Naive B cell (primary cell): ENCODE measurements around the gene DOK4. TPM values are rescaled to one million over a fixed set of nuclear protein-coding genes. Genes with fewer than 3 reads are reported as not detected.

Source experiments
- ATAC-seq, 2 donors: fragments of 150-1000 bp; cut with Tn5 transposase; 2 replicates each; pipeline ENCODE4 v1.10.0; 2021; ENCODE audit warnings: low read depth in 2 of 2, mild to moderate bottlenecking in 2 of 2, moderate library complexity in 2 of 2
- DNase-seq: peaks from one replicate; pipeline ENCODE4 v3.0.0; 2022
- H3K27ac Mint-ChIP-seq, 6 donors: one replicate each; pipeline ENCODE4 v1.8.0; 2020 to 2022; ENCODE audit warnings: mild to moderate bottlenecking in 6 of 6, mixed read lengths in 6 of 6, moderate library complexity in 5 of 6, inconsistent platforms in 2 of 6
- H3K27me3 Mint-ChIP-seq, 3 donors: one replicate each; pipeline ENCODE4 v1.8.0; 2021 to 2022; ENCODE audit warnings: mixed read lengths in 3 of 3, mild to moderate bottlenecking in 1 of 3
- H3K36me3 Mint-ChIP-seq, 2 donors: one replicate each; pipeline ENCODE4 v1.8.0; 2020 to 2022; ENCODE audit warnings: mixed read lengths in 2 of 2, inconsistent platforms in 1 of 2, mild to moderate bottlenecking in 1 of 2
- H3K4me1 Mint-ChIP-seq, 3 donors: one replicate each; pipeline ENCODE4 v1.8.0; 2020 to 2022; ENCODE audit warnings: mixed read lengths in 3 of 3, inconsistent platforms in 1 of 3, mild to moderate bottlenecking in 1 of 3, moderate library complexity in 1 of 3
- H3K4me3 Mint-ChIP-seq, 8 donors: one replicate each; pipeline ENCODE4 v1.8.0; 2020 to 2022; ENCODE audit warnings: mild to moderate bottlenecking in 8 of 8, mixed read lengths in 8 of 8, moderate library complexity in 8 of 8, inconsistent platforms in 2 of 8
- H3K9me3 Mint-ChIP-seq, 7 donors: one replicate each; pipeline ENCODE4 v1.8.0; 2020 to 2022; ENCODE audit warnings: mixed read lengths in 7 of 7, mild to moderate bottlenecking in 5 of 7, inconsistent platforms in 2 of 7, moderate library complexity in 1 of 7
- polyA plus RNA-seq, 6 donors: library from polyadenylated mRNA; unstranded; fragments of 300-500 nt; fragmentation: Illumina TruSeq; gene quantifications; one replicate each; pipeline ENCODE4 v1.2.3, GENCODE V29; 2021; ENCODE audit warnings: low read depth in 6 of 6

DOK4 gene
- polyA plus RNA-seq, 6 donors from 2014 or later = 0.22 to 2.1 (median 1.4) TPM; not detected in 1

DNA sequence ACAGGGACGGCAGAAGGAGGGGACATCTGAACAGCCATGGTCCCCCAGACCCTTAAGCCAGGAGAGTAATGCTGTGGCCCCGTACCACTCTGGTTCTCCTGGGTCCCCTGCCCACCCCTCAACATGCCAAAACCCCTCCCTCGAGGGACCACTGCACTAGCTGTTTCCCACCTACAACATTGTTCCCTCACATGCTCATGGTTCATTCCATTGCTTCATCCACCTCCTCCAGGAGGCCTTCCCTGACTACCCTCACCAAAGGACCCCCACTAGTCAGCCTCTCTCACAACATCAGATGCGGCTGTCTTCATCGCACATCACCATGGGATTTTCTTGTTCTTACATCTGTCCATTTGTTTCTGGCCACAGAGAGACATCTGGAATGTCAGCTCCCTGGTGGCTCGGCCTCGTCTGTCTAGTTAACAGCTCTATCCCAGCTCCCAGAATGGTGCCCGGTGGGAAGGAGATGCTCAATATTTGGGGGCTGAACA, 1.7 kb downstream of the DOK4 start:
- no peaks in the 10 kb centered on the region for H3K36me3 Mint-ChIP-seq
- peak overlapping the region in 2 of 6 donors; percentile 35 to 81 for H3K27ac Mint-ChIP-seq
- H3K9me3 Mint-ChIP-seq = no peaks in the 10 kb centered on the region
- H3K4me3 Mint-ChIP-seq = peak overlapping the region in 4 of 8 donors; percentile 14 to 94 (median 53)
- ATAC-seq (no peak), DNase-seq (no peak)
- peaks cover 15 to 39% (median 29%) of the 10 kb centered on the region in 3 donors for H3K4me1 Mint-ChIP-seq
- peaks cover 11 to 39% (median 36%) of the 10 kb centered on the region in 3 donors for H3K27me3 Mint-ChIP-seq

GRCh38 chr16:57483725-57484514, 2.4 kb downstream of the DOK4 start:
- H3K4me3 Mint-ChIP-seq = peak overlapping the region in 1 of 8 donors; percentile 21
- no peak for ATAC-seq

DNA sequence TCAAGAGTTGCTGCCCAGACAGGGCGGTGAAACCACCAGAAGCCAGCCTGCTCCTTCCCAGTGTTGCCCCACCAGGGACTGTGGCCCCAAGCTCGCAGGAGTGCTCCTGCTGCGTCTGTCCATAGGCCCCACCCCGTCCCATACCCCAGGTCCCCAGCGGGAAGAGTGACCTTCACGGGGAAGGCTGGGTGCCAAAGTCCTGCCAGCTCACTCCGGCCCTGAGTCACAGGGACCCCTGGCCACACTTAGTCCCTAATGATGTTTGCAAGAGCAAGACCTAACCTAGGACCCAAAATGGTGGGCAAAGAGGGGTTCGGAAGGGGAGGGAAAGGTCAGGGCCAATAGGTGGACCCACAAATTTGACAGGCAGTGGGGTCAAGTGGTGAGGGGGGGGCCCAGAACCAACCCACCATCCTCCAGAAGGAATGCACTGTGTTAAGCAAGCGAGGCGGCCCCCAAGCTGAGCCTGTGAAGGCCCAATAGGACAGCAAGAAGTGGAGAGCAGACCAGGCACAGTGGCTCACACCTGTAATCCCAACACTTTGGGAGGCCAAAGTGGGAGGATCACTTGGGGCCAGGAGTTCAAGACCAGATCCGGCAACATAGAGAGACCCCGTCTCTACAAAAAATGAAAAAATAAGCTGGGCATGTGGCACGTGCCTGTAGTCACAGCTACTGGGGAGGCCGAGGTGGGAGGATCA, 3.3 kb downstream of the DOK4 start:
- H3K9me3 Mint-ChIP-seq = no peaks in the 10 kb centered on the region
- peak overlapping the region in 3 of 8 donors; percentile 2 to 68 (median 8) for H3K4me3 Mint-ChIP-seq
- no peaks in the 10 kb centered on the region for H3K36me3 Mint-ChIP-seq
- H3K27ac Mint-ChIP-seq = no peak overlapping the region
- ATAC-seq (no peak), DNase-seq (no peak)
- H3K27me3 Mint-ChIP-seq = peaks cover 11 to 49% (median 41%) of the 10 kb centered on the region in 3 donors
- H3K4me1 Mint-ChIP-seq = peaks cover 25 to 54% (median 42%) of the 10 kb centered on the region in 3 donors

More at GRCh38 chr16:57483725-57484514, 2.4 kb downstream of the DOK4 start:
- H3K27ac Mint-ChIP-seq = peak overlapping the region in 1 of 6 donors; percentile 54
- no peak for DNase-seq
- H3K27me3 Mint-ChIP-seq = peaks cover 11 to 44% (median 41%) of the 10 kb centered on the region in 3 donors
- no peaks in the 10 kb centered on the region for H3K36me3 Mint-ChIP-seq
- H3K9me3 Mint-ChIP-seq = no peaks in the 10 kb centered on the region
- peaks cover 19 to 45% (median 33%) of the 10 kb centered on the region in 3 donors for H3K4me1 Mint-ChIP-seq

GRCh38 chr16:57481421-57481820, 4.9 kb downstream of the DOK4 start:
- ATAC-seq (no peak), DNase-seq (no peak)
- peaks cover 19 to 53% (median 44%) of the 10 kb centered on the region in 3 donors for H3K4me1 Mint-ChIP-seq
- H3K9me3 Mint-ChIP-seq = no peaks in the 10 kb centered on the region
- H3K36me3 Mint-ChIP-seq = no peaks in the 10 kb centered on the region
- H3K4me3 Mint-ChIP-seq = peak overlapping the region in 2 of 8 donors; percentile 39 to 41
- H3K27me3 Mint-ChIP-seq = peaks cover 7 to 49% (median 41%) of the 10 kb centered on the region in 3 donors
- H3K27ac Mint-ChIP-seq = no peak overlapping the region

- H3K36me3 Mint-ChIP-seq = no peaks in the 10 kb centered on the region
- H3K4me3 Mint-ChIP-seq = peak overlapping the region in 1 of 8 donors; percentile 20
- DNase-seq (no peak), ATAC-seq (no peak)
- peaks cover 24 to 55% (median 47%) of the 10 kb centered on the region in 3 donors for H3K4me1 Mint-ChIP-seq
- peaks cover 7 to 48% (median 41%) of the 10 kb centered on the region in 3 donors for H3K27me3 Mint-ChIP-seq
- no peaks in the 10 kb centered on the region for H3K9me3 Mint-ChIP-seq
- H3K27ac Mint-ChIP-seq = no peak overlapping the region
Measured at GRCh38 chr16:57480754-57481230, 5.5 kb downstream of the DOK4 start.

DNA sequence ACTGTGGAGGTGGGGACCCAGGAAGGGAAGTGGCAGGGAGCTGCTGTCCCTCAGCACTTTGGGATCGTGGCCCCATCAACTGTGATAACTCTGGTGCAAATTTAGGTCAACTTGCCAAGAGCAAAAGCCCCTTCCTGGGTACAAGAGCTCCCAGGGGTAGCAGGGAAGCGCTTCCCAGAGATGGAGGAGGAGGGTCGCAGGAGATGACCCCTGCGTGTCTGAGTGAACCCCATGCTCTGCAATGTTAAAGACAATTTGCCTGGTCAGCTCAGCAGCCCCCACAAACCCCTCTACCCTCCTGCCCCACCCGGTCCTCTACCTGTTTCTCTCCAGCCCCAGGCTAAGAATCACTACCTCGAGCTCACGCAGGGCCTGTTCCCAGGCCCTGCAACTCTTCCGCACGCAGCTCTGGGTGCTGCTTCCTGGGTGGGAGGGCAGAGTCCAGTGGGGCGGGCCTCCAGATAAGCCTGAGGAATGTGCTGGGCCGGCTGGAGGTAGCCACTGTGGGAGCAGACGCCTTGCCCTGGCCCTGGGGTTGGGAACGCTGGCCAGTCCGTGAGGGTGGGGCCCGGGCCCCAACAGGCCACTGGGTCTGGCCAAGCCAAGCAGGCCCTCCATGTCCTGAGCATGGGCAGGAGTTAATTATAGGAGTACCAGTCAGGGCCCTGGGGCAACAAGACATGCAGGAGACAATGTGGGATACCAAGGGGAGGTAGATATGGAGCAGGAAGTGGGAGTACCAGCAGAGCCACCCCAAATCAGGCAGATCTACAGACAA, 6.1 kb downstream of the DOK4 start:
- ATAC-seq (no peak), DNase-seq (no peak)
- H3K9me3 Mint-ChIP-seq = no peaks in the 10 kb centered on the region
- peaks cover 7 to 42% (median 35%) of the 10 kb centered on the region in 3 donors for H3K27me3 Mint-ChIP-seq
- H3K36me3 Mint-ChIP-seq = no peaks in the 10 kb centered on the region
- H3K27ac Mint-ChIP-seq = peak overlapping the region in 1 of 6 donors; percentile 79
- H3K4me1 Mint-ChIP-seq = peaks cover 22 to 55% (median 49%) of the 10 kb centered on the region in 3 donors
- H3K4me3 Mint-ChIP-seq = peak overlapping the region in 3 of 8 donors; percentile 22 to 85 (median 73)

DNA sequence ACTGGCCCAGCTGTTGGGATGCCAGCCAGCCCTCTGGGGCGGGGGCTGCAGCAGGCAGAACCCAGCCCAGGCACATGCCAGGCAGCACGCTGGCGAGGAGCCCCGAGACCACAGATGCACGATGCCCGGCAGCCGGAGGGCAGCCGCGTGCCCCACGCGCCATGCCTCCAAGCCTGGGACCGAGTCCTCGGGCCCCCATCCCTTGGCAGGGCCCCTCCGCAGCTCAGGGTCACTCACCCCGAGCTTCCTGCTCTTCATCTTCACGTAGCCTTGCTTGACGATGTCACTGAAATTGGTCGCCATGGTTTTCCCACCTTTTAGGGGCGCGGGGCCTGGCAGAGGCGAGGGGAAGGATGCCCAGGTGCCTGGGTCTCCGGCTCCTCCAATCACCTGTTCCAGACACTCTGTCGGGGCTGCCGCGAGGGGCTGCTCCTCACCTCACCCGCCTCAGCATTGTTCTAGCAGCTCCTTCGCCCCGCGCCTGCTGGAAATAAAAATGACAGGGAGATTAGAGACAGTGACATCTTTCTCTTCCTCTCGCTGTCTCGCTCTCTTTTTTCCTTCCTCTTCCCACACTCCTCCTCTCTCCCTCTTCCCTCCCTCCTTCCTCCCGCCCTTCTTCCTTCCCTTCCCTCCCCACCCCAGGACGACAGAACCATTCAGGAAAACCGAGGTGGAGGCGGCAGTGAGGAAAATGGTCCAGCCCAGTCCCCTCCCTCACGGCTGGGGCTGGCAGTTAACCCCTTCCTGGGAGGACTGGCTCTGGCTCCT, 6.9 kb downstream of the DOK4 start:
- Mint-ChIP-seq H3K4me1 (peaks cover 22 to 51% (median 50%) of the 10 kb centered on the region in 3 donors), H3K27me3 (peaks cover 7 to 34% (median 27%) of the 10 kb centered on the region in 3 donors), H3K9me3 (no peaks in the 10 kb centered on the region), H3K4me3 (peak overlapping the region; percentile 58 to 87 (median 78)), H3K27ac (peak overlapping the region in 3 of 6 donors; percentile 59 to 74 (median 61)), H3K36me3 (no peaks in the 10 kb centered on the region)
- ATAC-seq = no peak
- DNase-seq = no peak

DNA sequence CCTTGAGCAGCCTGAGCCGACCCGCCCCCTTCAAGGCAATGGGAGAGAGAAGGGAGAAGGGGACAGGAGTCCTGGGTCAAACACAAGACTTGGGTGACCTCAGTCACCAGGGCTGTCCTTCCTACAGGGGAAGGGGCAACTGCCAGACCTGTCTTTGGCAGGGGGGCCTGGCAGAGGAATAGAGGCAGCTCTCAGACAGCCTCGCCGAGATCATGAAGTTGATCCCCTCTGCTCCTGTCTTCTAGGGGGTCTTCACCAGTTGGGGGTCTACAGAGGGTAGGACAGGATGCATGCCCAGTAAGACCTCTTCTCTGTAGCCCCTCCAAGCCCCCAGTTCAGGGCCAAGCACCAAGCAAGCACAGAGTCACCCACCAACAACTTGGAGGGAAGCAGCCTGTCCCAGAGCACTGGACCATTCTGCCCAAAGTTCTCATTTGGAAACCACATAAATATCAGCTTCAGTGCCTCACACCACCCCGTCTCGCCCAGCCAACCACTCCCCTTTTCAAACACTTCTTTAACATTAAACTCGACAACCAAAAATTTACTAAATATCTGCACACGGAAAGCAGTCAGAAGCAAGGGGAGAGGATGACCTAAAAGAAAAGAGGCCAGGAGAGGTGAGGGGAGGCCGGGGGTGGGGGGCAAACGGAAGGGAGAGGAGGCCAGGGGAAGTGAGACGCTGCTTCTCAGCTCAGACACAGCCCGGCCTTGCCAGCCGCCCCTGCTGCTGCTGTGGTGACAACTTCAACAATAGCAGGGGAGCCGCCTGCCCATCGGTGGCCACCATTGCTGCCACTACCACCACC, 7.7 kb downstream of the DOK4 start:
- Mint-ChIP-seq H3K4me3 (peak overlapping the region; percentile 0 to 87 (median 78)), H3K4me1 (peaks cover 22 to 51% (median 50%) of the 10 kb centered on the region in 3 donors), H3K27ac (peak overlapping the region in 5 of 6 donors; percentile 29 to 87 (median 74)), H3K36me3 (no peaks in the 10 kb centered on the region), H3K27me3 (peaks cover 7 to 28% (median 25%) of the 10 kb centered on the region in 3 donors), H3K9me3 (no peaks in the 10 kb centered on the region)
- DNase-seq (peak; percentile 25), ATAC-seq (peak; percentile 54 to 63)

DNA sequence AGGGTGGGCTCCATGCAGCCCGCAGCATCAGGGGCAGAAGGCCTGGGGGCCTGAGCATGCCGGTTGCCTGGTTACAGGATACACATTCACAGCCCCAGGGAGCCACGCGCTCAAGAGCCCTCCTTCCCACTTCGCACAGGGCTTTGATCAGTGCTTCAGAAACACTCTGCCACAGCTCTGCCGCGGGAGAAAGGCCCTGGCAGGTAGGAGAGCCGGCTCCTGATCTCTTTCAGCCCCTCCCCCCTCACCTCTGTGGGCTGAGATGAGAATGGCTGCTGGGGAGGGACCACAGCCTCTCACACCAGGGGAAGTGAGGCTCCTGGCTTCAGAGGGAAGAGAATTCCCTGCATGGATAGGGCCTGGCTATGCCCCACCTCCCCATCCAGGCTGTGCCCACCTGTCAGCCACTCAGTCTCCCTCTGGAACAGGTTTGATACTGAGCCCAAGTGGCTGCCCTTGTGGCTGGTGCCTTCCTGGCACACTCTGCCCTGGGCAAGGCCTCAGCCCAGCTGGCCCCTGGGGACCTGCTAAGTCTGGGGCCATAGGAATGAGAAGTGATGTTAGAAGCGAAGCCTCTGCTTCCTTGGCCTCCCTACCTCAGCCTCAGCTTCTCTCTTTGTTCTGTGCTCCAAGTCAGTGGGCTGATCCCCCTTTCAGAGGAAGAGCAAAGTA, 8.6 kb downstream of the DOK4 start:
- Mint-ChIP-seq H3K9me3 (no peaks in the 10 kb centered on the region), H3K27me3 (peaks cover 7 to 28% (median 25%) of the 10 kb centered on the region in 3 donors), H3K27ac (peak overlapping the region in 1 of 6 donors; percentile 75), H3K4me1 (peaks cover 22 to 50% (median 47%) of the 10 kb centered on the region in 3 donors), H3K36me3 (no peaks in the 10 kb centered on the region), H3K4me3 (peak overlapping the region in 2 of 8 donors; percentile 76 to 87)
- DNase-seq = no peak
- no peak for ATAC-seq

GRCh38 chr16:57476546-57477410, 9.5 kb downstream of the DOK4 start:
- H3K36me3 Mint-ChIP-seq = peaks cover 0 to 5% of the 10 kb centered on the region in 2 donors
- peaks cover 7 to 28% (median 25%) of the 10 kb centered on the region in 3 donors for H3K27me3 Mint-ChIP-seq
- peak overlapping the region in 1 of 8 donors; percentile 45 for H3K4me3 Mint-ChIP-seq
- H3K9me3 Mint-ChIP-seq = no peaks in the 10 kb centered on the region
- peaks cover 25 to 50% (median 47%) of the 10 kb centered on the region in 3 donors for H3K4me1 Mint-ChIP-seq
- ATAC-seq (no peak), DNase-seq (no peak)
- peak overlapping the region in 1 of 6 donors; percentile 81 for H3K27ac Mint-ChIP-seq
